Measurements from ENCODE around the gene MMP25. TPM values are rescaled to one million over a fixed set of nuclear protein-coding genes. Genes with fewer than 3 reads are reported as not detected.

Gene MMP25
- total RNA-seq, 1 experiment from 2014 or later: 0.26 TPM

GRCh38 chr16:3058139-3059030 is 12.0 kb downstream of the MMP25 start:
- POLR2A ChIA-PET: interaction anchor here (0.6 to 3.1 kb wide), 12 partner anchors 10 to 247 kb away, joined by 3 to 47 read pairs (median 5); partner anchors contain the start of genes PKMYT1, TIGD7, ZNF213 and ZNF75A
- Mint-ChIP-seq H3K27me3 (ENCODE audit: insufficient read depth, unreplicated experiment) (no peaks in the 10 kb centered on the region), H3K4me1 (ENCODE audit: insufficient read depth, unreplicated experiment) (no peaks in the 10 kb centered on the region), H3K27ac (ENCODE audit: low read depth, unreplicated experiment) (no peak overlapping the region), H3K4me3 (ENCODE audit: unreplicated experiment) (peak overlapping the region; percentile 78), H3K9me3 (ENCODE audit: unreplicated experiment) (no peaks in the 10 kb centered on the region), H3K36me3 (ENCODE audit: insufficient read depth, unreplicated experiment) (no peaks in the 10 kb centered on the region)
- intact Hi-C loops (cut with micrococcal nuclease): loop anchor here (1.0 kb wide), 2 partner anchors 66 to 71 kb away; no protein-coding TSS in a partner anchor
- CTCF ChIA-PET: interaction anchor here (0.6 to 3.3 kb wide), 25 partner anchors 10 to 386 kb away, joined by 3 to 48 read pairs (median 5); no protein-coding TSS in a partner anchor
- peak; percentile 50 for DNase-seq (ENCODE audit: unreplicated experiment)
- TF ChIP-seq CTCF (IDR thresholded peaks at IDR 0.05; ENCODE audit: unreplicated experiment): peak; percentile 21
- BruUV-seq (replicated peaks): no TSS peak

- intact Hi-C loops (cut with micrococcal nuclease): loop anchor here (1.0 kb wide), 2 partner anchors 65 to 70 kb away; no protein-coding TSS in a partner anchor
- H3K4me1 Mint-ChIP-seq (ENCODE audit: insufficient read depth, unreplicated experiment): no peaks in the 10 kb centered on the region
- BruUV-seq (replicated peaks): no TSS peak
- ChIA-PET CTCF (interaction anchor here (0.5 to 3.3 kb wide), 25 partner anchors 10 to 736 kb away, joined by 3 to 48 read pairs (median 5); no protein-coding TSS in a partner anchor), POLR2A (interaction anchor here (0.6 to 3.1 kb wide), 15 partner anchors 10 to 247 kb away, joined by 3 to 47 read pairs (median 4); partner anchors contain the start of genes PKMYT1, TIGD7, ZNF205 and ZNF213)
- no peaks in the 10 kb centered on the region for H3K27me3 Mint-ChIP-seq (ENCODE audit: insufficient read depth, unreplicated experiment)
- H3K27ac Mint-ChIP-seq (ENCODE audit: low read depth, unreplicated experiment): peak overlapping the region; percentile 74
- H3K9me3 Mint-ChIP-seq (ENCODE audit: unreplicated experiment): no peaks in the 10 kb centered on the region
- peak; percentile 84 for DNase-seq (ENCODE audit: unreplicated experiment)
- peak; percentile 90 for TF ChIP-seq CTCF (IDR thresholded peaks at IDR 0.05; ENCODE audit: unreplicated experiment)
- no peaks in the 10 kb centered on the region for H3K36me3 Mint-ChIP-seq (ENCODE audit: insufficient read depth, unreplicated experiment)
- H3K4me3 Mint-ChIP-seq (ENCODE audit: unreplicated experiment): peak overlapping the region; percentile 78
Measured at GRCh38 chr16:3059041-3059722, 12.8 kb downstream of the MMP25 start.

GRCh38 chr16:3059723-3060242 is 13.4 kb downstream of the MMP25 start:
- no peak for DNase-seq (ENCODE audit: unreplicated experiment)
- CTCF ChIA-PET: interaction anchor here (0.5 to 3.3 kb wide), 16 partner anchors 13 to 736 kb away, joined by 3 to 48 read pairs (median 5); no protein-coding TSS in a partner anchor
- Mint-ChIP-seq H3K4me1 (ENCODE audit: insufficient read depth, unreplicated experiment) (no peaks in the 10 kb centered on the region), H3K9me3 (ENCODE audit: unreplicated experiment) (no peaks in the 10 kb centered on the region), H3K27me3 (ENCODE audit: insufficient read depth, unreplicated experiment) (no peaks in the 10 kb centered on the region), H3K4me3 (ENCODE audit: unreplicated experiment) (peak overlapping the region; percentile 78), H3K36me3 (ENCODE audit: insufficient read depth, unreplicated experiment) (no peaks in the 10 kb centered on the region), H3K27ac (ENCODE audit: low read depth, unreplicated experiment) (peak overlapping the region; percentile 74)
- TF ChIP-seq CTCF (IDR thresholded peaks at IDR 0.05; ENCODE audit: unreplicated experiment): no peak
- intact Hi-C loops (cut with micrococcal nuclease): loop anchor here (1.0 to 5.0 kb wide), 3 partner anchors 65 to 108 kb away; no protein-coding TSS in a partner anchor
- BruUV-seq (replicated peaks): no TSS peak
- POLR2A ChIA-PET: interaction anchor here (0.6 to 3.1 kb wide), 10 partner anchors 9 to 91 kb away, joined by 3 to 47 read pairs (median 4); partner anchors contain the start of genes ZNF205 and ZNF213

Measured in MCF 10A (cell line).